H9 (cell line): ENCODE data around the gene LRCH1. TPM values are rescaled to one million over a fixed set of nuclear protein-coding genes. Genes with fewer than 3 reads are reported as not detected.
A peak's percentile ranks its signal among the peaks of the same experiment; 100 is the strongest.

Experiments used
- DNase-seq: peaks from one replicate; pipeline ENCODE4 v3.0.0-alpha.2; 2017
- H2AFZ ChIP-seq: one replicate; pipeline ENCODE4 v1.6.1; 2013; ENCODE audit warnings: mild to moderate bottlenecking, low read length, control low read depth, moderate library complexity
- H2AK5ac ChIP-seq: 2 replicates; pipeline ENCODE4 v1.6.1; 2013; ENCODE audit warnings: low read length, control low read depth, mixed read lengths; ENCODE audit not compliant: insufficient read length
- H2BK120ac ChIP-seq: one replicate; pipeline ENCODE4 v1.6.1; 2013; ENCODE audit warnings: low read depth, mild to moderate bottlenecking, low read length, control low read depth, inconsistent platforms; ENCODE audit not compliant: poor library complexity, severe bottlenecking
- H2BK12ac ChIP-seq: 2 replicates; pipeline ENCODE4 v1.6.1; 2013; ENCODE audit warnings: low read length, control low read depth, mixed read lengths, low read depth; ENCODE audit not compliant: insufficient read length
- H2BK15ac ChIP-seq: 2 replicates; pipeline ENCODE4 v1.6.1; 2013; ENCODE audit warnings: low read depth, low read length, control low read depth
- H2BK20ac ChIP-seq: one replicate; pipeline ENCODE4 v1.6.1; 2013; ENCODE audit warnings: low read depth, mild to moderate bottlenecking, low read length, control low read depth, inconsistent platforms; ENCODE audit not compliant: poor library complexity, severe bottlenecking
- H2BK5ac ChIP-seq: 2 replicates; pipeline ENCODE4 v1.6.1; 2013; ENCODE audit warnings: low read length, control low read depth, mixed read lengths; ENCODE audit not compliant: insufficient read length
- H3K14ac ChIP-seq: 2 replicates; pipeline ENCODE4 v1.6.1; 2013; ENCODE audit warnings: low read length, control low read depth; ENCODE audit not compliant: insufficient read depth
- H3K18ac ChIP-seq: 2 replicates; pipeline ENCODE4 v1.6.1; 2013; ENCODE audit warnings: low read depth, mild to moderate bottlenecking, mixed read lengths, low read length, control low read depth; ENCODE audit not compliant: insufficient read length
- H3K23ac ChIP-seq: 2 replicates; pipeline ENCODE4 v1.6.1; 2013; ENCODE audit warnings: low read length, control low read depth, mixed read lengths, low read depth; ENCODE audit not compliant: insufficient read length
- H3K23me2 ChIP-seq: 2 replicates; pipeline ENCODE4 v1.6.1; 2013; ENCODE audit warnings: low read depth, mild to moderate bottlenecking, mixed read lengths, low read length, control low read depth; ENCODE audit not compliant: insufficient read length, poor library complexity, severe bottlenecking
- H3K27ac ChIP-seq: 2 replicates; pipeline ENCODE4 v1.5.1; 2013; ENCODE audit warnings: low read length, control low read depth, mixed read lengths, low read depth; ENCODE audit not compliant: insufficient read length
- H3K27me3 ChIP-seq: 2 replicates; pipeline ENCODE4 v1.6.1; 2013; ENCODE audit warnings: low read length, control low read depth, inconsistent platforms; ENCODE audit not compliant: insufficient read depth
- H3K4ac ChIP-seq: 2 replicates; pipeline ENCODE4 v1.6.1; 2013; ENCODE audit warnings: low read depth, mild to moderate bottlenecking, control low read depth, inconsistent platforms, low read length, moderate library complexity
- H3K4me1 ChIP-seq: 2 replicates; pipeline ENCODE4 v1.6.1; 2013; ENCODE audit warnings: low read length, control low read depth, inconsistent platforms; ENCODE audit not compliant: insufficient read depth
- H3K4me2 ChIP-seq: 2 replicates; pipeline ENCODE4 v1.6.1; 2013; ENCODE audit warnings: low read length, control low read depth, mixed read lengths; ENCODE audit not compliant: insufficient read length, insufficient read depth
- H3K56ac ChIP-seq: 2 replicates; pipeline ENCODE4 v1.6.1; 2013; ENCODE audit warnings: low read depth, mild to moderate bottlenecking, mixed read lengths, low read length, control low read depth; ENCODE audit not compliant: insufficient read length
- H3K79me1 ChIP-seq: 2 replicates; pipeline ENCODE4 v1.6.1; 2013; ENCODE audit warnings: low read depth, mild to moderate bottlenecking, moderate library complexity, low read length, control low read depth, inconsistent platforms; ENCODE audit not compliant: insufficient read depth, poor library complexity, severe bottlenecking
- H3K79me2 ChIP-seq: 2 replicates; pipeline ENCODE4 v1.6.1; 2013; ENCODE audit warnings: low read length, control low read depth, inconsistent platforms; ENCODE audit not compliant: insufficient read depth
- H3K9ac ChIP-seq: 2 replicates; pipeline ENCODE4 v1.6.1; 2013; ENCODE audit warnings: low read length, control low read depth, mixed read lengths; ENCODE audit not compliant: insufficient read length; ENCODE audit errors: extremely low read depth
- H3K9me3 ChIP-seq: one replicate; pipeline ENCODE4 v1.6.1; 2013; ENCODE audit warnings: low read depth, low read length, inconsistent platforms; ENCODE audit not compliant: control insufficient read depth
- H3T11ph ChIP-seq: one replicate; pipeline ENCODE4 v1.6.1; 2013; ENCODE audit warnings: mild to moderate bottlenecking, low read length, control low read depth, inconsistent platforms
- H4K20me1 ChIP-seq: one replicate; pipeline ENCODE4 v1.6.1; 2013; ENCODE audit not compliant: control insufficient read depth, insufficient read length, insufficient read depth
- H4K5ac ChIP-seq: 2 replicates; pipeline ENCODE4 v1.6.1; 2013; ENCODE audit warnings: low read depth, mild to moderate bottlenecking, mixed read lengths, low read length, control low read depth; ENCODE audit not compliant: insufficient read length
- H4K8ac ChIP-seq: replicated peaks from 2 replicates; pipeline ENCODE4 v1.6.1; 2013; ENCODE audit warnings: low read length, control low read depth, mixed read lengths, low read depth; ENCODE audit not compliant: insufficient read length
- H4K91ac ChIP-seq: 2 replicates; pipeline ENCODE4 v1.6.1; 2013; ENCODE audit warnings: low read depth, mild to moderate bottlenecking, moderate library complexity, mixed read lengths, low read length, control low read depth; ENCODE audit not compliant: insufficient read length
- H3K27ac Mint-ChIP-seq, 3 experiments: 2 replicates in 2 of 3; 3 replicates in 1 of 3; pipeline ENCODE4 v1.8.0; 2020 to 2021; ENCODE audit warnings: mixed read lengths in 3 of 3, mild to moderate bottlenecking in 1 of 3, moderate library complexity in 1 of 3
- H3K27me3 Mint-ChIP-seq: 2 replicates; pipeline ENCODE4 v1.8.0; 2021; ENCODE audit warnings: low read depth, mild to moderate bottlenecking, moderate library complexity, mixed read lengths
- H3K36me3 Mint-ChIP-seq, 3 experiments: 2 replicates in 2 of 3; 3 replicates in 1 of 3; pipeline ENCODE4 v1.8.0; 2020 to 2021; ENCODE audit warnings: low read depth in 3 of 3, mixed read lengths in 3 of 3; ENCODE audit not compliant: insufficient read depth in 1 of 3
- H3K4me1 Mint-ChIP-seq, 2 experiments: 2 replicates each; pipeline ENCODE4 v1.8.0; 2020; ENCODE audit warnings: mixed read lengths in 2 of 2
- H3K4me3 Mint-ChIP-seq, 2 experiments: 2 replicates in 1 of 2; 3 replicates in 1 of 2; pipeline ENCODE4 v1.8.0; 2020 to 2021; ENCODE audit warnings: mild to moderate bottlenecking in 2 of 2, mixed read lengths in 2 of 2, moderate library complexity in 1 of 2
- H3K9me3 Mint-ChIP-seq, 2 experiments: 2 replicates in 1 of 2; 3 replicates in 1 of 2; pipeline ENCODE4 v1.8.0; 2020; ENCODE audit warnings: mild to moderate bottlenecking in 2 of 2, mixed read lengths in 2 of 2, moderate library complexity in 1 of 2
- WGBS: extraction: QIAGEN DNeasy Blood & Tissue Kit; methylation state at CpG from one replicate; pipeline ENCODE4 v1.1.7; 2013; ENCODE audit warnings: missing lambda C conversion rate, low lambda C conversion rate, mixed read lengths; ENCODE audit not compliant: insufficient read length; ENCODE audit errors: extremely low coverage; 5-methylcytosine and 5-hydroxymethylcytosine counted together
- total RNA-seq: library from RNA; stranded (reverse); gene quantifications from 2 replicates; pipeline ENCODE4 v1.2.1, GENCODE V29; 2021
- TF ChIP-seq, protein P1 (sequence below): fragments of 200-600 bp; sonication (generic); conservative IDR thresholded peaks from 3 replicates; pipeline ENCODE4 v1.8.0; 2021; ENCODE audit warnings: antibody characterized with exemption, mild to moderate bottlenecking

LRCH1 gene
- total RNA-seq, 1 experiment from 2014 or later: 8.0 TPM

DNA sequence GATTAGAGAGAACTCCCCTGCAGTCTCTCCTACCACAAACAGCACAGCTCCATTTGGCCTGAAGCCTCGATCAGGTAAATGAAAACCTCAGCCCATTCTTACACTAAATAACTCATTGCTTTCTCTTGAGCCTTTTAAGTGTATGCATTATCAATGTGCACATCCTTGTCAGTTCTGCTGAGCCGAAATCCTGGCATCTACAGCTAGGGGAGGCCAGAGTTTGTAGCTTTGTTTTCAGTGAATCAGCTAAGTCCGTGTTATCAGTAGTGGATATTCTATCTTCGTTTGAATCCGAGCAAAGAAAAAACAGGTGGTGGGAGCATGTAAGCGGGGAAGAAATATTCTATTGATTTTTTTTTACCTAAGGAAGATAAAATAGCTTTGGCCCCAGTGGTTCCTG, 159.6 kb downstream of the LRCH1 start:
- Histone ChIP-seq H2BK5ac (no peak overlapping the region), H4K20me1 (no peaks in the 10 kb centered on the region), H3K9ac (no peak overlapping the region), H3K79me2 (no peaks in the 10 kb centered on the region), H2AK5ac (no peak overlapping the region), H3K18ac (no peak overlapping the region), H4K5ac (no peak overlapping the region), H2AFZ (no peak overlapping the region), H3K23ac (no peak overlapping the region), H3K4ac (no peak overlapping the region), H3K14ac (no peak overlapping the region), H3K23me2 (no peaks in the 10 kb centered on the region), H3K56ac (no peak overlapping the region), H2BK120ac (no peak overlapping the region), H3K79me1 (no peaks in the 10 kb centered on the region), H3T11ph (no peak overlapping the region), H4K91ac (no peak overlapping the region), H2BK20ac (no peak overlapping the region), H3K27me3 (no peaks in the 10 kb centered on the region), H4K8ac (no peak overlapping the region), H2BK12ac (no peak overlapping the region), H3K4me2 (no peak overlapping the region), H3K9me3 (no peaks in the 10 kb centered on the region), H3K27ac (no peak overlapping the region), H2BK15ac (no peak overlapping the region), H3K4me1 (no peaks in the 10 kb centered on the region; the same call in 1 of the 2 replicates)
- TF ChIP-seq, protein P1, sequence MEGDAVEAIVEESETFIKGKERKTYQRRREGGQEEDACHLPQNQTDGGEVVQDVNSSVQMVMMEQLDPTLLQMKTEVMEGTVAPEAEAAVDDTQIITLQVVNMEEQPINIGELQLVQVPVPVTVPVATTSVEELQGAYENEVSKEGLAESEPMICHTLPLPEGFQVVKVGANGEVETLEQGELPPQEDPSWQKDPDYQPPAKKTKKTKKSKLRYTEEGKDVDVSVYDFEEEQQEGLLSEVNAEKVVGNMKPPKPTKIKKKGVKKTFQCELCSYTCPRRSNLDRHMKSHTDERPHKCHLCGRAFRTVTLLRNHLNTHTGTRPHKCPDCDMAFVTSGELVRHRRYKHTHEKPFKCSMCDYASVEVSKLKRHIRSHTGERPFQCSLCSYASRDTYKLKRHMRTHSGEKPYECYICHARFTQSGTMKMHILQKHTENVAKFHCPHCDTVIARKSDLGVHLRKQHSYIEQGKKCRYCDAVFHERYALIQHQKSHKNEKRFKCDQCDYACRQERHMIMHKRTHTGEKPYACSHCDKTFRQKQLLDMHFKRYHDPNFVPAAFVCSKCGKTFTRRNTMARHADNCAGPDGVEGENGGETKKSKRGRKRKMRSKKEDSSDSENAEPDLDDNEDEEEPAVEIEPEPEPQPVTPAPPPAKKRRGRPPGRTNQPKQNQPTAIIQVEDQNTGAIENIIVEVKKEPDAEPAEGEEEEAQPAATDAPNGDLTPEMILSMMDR: peak; percentile 40; the same call in 2 of the 3 replicates
- DNase-seq: no peak
- Mint-ChIP-seq H3K27ac (peak overlapping the region in 2 of 3 experiments; percentile 6 to 81; a peak in 5 of 7 replicates), H3K9me3 (no peaks in the 10 kb centered on the region), H3K36me3 (no peaks in the 10 kb centered on the region; a peak in 2 of 7 replicates), H3K4me1 (peaks cover 11% of the 10 kb centered on the region in 2 experiments), H3K4me3 (no peak overlapping the region), H3K27me3 (no peaks in the 10 kb centered on the region)
- WGBS: no CpG with 5 or more reads among the region's 6 CpGs
